HG03442 (cell line): ENCODE data around the gene CNOT8.

Experiments used
- ATAC-seq: cut with Tn5 transposase; IDR thresholded peaks from one replicate; pipeline ENCODE4 v1.9.1; 2021; ENCODE audit warnings: mild to moderate bottlenecking, moderate library complexity; ENCODE audit not compliant: unreplicated experiment

CNOT8 gene

DNA sequence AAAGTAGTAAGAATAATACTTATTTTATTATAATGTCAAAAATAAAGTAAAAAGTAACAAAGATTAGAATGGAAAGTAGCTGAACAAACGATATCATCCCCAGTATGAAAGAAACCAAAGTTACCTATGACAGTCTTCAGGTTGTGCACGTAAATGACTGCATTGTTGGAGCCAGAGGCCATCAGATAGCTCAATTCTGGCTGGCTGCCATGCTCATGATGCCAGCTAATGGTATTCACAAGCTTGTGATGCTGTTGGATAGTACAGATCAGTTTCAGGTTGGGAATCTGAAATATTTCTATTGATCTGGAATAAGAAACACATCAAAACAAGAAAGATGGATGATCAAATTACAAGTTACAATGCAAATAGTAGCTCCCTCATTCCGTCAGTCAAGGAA is 58.4 kb downstream of the CNOT8 start:
- no peak for ATAC-seq

DNA sequence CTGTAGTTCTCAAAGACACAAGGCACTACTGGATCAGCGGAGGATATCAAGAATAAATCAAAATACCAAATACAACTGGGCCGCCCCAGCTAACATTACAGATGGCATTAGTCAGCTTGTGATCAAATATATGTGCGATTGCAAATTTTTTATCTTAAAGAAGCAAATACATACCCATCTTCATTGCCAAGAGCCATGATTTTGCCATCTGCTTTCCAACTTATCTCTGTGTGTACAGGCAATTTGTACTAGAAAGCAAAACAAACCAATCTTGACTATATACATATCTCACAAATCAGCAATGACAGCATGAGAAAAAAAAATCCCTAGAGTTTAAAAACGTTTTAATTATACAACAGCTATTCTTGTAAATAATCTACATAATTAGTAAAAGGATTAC is 59.3 kb downstream of the CNOT8 start:
- no peak for ATAC-seq

DNA sequence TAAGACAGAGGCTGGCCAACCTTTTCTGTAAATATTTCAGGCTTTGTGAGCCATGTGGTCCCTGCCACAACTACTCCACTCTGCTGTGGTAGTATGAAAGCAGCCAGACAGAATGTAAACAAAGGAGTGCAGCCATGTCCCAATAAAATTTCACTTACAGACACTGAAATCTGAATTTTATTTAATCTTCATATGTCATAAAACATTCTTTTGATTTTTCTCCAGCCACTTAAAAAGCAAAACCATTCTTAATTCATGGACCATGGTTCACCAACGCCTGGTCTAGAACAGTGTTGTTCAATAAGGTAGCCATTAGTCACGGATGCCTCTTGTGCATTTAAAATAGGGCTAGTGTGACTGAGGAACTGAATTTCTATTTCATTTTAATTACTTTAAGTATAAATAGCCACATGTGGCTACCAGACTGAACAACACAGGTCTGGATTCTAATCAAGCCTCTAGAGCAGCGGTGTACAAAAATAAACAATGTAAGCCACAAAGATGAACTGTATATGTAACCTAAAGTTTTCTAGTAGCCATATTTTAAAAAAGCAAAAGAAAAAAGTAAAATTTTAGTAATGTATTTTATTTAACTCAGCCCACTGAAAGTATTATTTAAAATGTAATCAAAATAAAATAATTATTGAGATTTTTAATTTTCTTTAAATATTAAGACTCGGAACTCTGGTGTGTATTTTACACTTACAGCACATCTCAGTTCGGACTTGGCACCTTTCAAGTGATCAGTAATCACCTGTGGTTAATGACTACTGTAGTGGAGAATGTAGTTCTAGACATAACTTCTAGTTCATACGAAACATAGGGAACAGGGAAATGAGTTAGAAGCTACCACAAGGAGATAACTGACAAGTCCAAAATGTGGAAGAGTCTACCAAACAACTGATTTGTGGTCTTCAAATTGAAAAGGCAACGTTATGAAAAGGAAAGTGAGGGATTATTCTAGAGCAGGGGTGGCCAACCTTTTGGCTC is 65.3 kb downstream of the CNOT8 start:
- no peak for ATAC-seq
